Measurements from ENCODE around the gene CTRB2.
"Not testable (repeated sequence)": the region's sequence is repeated elsewhere in the genome, so short reads cannot be mapped to it uniquely, and the experiment has no call there.

The CTRB2 gene

DNA sequence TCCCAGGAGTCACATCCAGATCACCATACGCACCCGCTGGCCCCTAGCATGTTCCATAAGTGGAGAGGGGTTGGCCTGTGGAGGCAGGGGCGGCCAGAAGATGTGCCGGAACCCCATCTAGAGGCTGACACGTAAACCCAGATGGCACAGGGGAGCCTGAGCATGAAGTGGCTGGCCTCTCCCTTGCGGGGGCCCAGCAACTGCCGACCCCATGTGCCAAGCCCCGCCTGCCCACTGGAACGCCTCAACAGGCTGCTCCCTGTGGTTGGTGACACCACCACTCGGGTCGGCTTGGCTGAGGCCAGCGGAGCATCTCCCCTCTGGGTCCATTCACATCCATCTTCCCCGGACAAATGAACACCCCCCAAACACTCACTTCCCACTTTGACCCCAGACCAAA is 35.0 kb upstream of the CTRB2 start:
- DNase-seq = no peak

DNA sequence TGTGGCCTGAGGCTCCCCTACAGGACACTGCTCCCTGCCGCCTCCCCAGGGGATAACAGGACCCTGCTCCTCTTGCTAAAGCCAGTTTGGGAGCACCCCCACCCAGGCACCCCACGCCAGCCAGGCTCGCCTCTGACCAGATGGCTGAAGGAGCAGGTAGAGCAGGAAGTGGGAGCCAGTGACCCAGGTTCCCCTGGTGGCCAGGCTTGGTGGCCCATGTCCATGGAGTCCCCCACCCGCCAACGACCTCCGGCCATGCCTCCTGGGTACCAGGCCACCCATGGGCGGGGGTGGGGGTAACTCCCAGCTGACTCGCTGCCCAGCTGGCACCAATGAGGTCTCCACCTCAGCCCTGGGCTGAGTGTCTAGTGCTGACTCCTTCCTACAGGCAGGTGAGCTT is 34.5 kb upstream of the CTRB2 start:
- DNase-seq = no peak

DNA sequence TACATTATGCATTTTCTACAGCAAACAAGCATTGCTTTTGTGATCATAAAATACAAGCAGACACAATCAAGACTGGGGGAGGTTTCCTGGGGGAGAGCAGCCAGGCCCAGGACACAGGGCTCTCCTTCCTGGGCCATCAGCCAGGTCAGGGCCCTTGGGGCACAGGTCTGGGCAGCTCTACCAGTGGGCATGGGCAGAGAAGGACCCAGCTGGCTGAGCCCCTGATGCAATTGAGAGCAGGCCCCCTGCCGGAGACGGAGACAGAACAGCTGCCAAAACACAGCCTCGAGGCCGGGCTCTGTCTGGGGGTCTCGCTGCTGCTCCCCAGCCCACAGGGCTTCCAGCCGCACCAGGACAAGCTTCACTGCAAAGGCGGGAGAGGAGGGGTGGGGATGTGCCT is 33.7 kb upstream of the CTRB2 start:
- not testable (repeated sequence) for DNase-seq

DNA sequence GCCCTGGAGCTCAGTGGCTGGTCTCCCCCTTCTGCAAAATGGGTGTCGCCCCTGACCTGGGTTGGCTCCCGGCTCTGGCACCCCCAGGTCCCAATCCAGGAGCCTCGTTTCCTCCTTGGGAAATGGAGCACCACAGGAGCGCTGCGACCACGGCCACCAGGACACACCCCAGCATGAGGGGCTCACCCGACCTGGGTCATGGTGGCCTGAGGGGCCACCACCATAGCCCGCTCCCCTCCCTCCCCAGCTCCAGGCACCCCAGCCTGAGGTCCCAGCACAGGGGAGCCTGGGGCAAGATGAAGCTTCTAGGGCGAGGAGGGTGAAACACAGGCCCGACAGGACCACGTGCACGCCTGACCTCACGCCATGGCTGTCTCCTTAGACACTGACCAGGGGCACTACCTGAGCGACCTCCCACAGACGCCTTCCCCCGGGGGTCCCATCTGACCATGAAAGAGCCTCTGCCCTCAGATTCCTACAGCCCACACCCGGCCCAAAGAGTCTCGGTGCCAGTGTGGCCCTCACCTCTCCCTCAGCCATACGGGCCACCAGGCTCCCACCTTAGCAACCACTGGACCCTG is 32.7 kb upstream of the CTRB2 start:
- no peak for DNase-seq

DNA sequence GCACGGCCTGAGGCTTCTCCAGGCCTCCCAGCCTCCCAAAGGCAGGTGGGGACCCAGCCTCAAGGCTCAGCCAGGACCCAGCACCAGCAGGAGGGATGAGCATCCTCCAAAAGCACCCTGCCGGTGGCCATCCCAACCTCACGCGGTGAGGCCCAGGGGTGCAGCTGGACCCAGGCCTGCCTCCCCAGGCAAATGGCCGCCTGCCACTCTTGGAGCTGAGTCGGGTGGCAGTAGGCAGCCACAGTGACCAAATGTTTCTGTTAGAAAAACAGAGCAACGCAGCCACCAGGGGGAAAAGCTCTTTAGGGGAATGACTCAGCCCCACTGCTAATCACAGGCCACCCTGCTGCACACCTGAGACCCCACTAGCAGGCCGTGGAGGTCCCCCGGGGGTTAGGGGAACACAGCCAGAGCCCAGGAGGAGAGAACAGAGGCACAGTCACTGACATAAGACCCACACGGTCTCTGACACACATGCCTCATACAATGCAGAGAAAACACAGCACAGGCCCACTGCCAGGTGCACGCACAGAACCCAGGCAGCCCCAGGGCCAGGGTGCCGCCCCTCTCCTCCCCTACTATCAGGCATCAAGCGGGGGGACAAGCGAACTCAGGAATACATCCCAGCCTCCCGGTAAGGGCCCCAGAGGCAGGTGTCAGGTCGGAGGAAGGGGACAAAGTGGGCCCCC is 32.0 kb upstream of the CTRB2 start:
- no peak for DNase-seq

DNA sequence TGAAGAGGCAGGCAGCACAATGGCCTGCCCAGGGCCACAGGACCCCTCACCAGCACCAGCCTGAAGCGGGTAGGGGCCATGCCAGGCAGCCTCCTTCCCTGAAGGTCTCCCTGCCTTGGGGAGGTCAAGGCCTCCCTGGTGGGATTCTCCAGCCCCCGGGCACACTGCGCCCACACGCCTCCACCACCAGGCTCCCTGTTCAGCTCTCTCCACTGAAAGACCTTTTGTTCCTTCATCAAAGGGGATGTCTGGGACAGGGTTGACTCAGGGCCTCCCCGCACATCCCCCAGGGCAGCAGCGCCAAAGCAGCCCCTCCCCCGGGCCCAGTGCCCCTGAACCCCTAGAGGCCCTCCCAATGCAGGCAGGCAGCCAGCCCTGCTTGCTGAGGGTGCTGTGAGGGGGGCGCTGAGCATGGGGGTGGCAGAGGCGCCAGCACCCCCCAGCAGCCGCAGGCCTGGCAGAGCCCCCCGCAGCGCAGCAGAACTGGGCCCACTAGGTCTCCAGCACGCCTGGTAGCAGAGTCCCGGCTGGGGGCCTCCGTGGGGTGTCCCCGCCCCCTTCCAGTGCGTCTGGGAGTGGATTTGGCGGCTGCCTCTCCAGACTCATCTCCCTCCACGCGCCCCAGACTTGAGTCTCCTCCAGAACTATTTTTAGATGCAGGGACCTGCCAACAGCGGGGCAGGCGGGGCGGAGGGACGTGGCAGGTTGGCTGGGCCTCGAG is 31.3 kb upstream of the CTRB2 start:
- no peak for DNase-seq

DNA sequence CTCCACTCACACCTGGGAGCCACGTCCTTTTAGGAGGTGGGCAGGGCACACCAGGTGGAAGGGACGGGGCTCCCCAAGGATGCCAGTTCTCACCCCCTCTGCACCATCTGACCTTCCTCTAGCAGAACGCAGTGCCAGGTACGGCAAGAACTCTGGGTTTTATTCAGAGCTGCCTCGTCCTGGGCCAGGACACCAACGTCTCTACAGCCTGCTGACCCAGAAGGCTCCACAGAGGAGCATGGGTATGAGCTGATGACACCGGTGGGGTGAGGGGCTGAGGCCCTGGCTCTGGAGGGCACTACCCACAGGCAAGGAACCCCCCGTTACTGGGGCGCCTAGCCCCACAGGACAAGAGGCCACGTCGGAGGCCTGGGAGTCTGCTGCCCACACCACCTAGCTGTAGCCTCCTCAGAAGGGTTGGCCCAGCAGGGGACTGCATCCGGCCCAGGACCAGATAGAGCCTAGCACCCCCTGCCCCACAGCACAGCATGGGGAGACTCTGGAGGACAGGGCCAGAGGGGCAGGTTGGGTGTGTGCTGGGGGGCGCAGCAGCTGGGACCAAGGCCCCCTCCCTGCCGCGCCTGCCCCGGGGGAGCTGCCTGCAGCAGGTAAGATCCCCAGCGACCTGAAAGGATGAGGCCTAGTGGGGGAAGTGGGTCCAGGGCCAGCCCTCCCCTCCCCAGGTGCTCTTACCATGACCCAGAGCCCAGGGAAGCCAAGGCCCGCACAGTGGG is 30.6 kb upstream of the CTRB2 start:
- no peak for DNase-seq

DNA sequence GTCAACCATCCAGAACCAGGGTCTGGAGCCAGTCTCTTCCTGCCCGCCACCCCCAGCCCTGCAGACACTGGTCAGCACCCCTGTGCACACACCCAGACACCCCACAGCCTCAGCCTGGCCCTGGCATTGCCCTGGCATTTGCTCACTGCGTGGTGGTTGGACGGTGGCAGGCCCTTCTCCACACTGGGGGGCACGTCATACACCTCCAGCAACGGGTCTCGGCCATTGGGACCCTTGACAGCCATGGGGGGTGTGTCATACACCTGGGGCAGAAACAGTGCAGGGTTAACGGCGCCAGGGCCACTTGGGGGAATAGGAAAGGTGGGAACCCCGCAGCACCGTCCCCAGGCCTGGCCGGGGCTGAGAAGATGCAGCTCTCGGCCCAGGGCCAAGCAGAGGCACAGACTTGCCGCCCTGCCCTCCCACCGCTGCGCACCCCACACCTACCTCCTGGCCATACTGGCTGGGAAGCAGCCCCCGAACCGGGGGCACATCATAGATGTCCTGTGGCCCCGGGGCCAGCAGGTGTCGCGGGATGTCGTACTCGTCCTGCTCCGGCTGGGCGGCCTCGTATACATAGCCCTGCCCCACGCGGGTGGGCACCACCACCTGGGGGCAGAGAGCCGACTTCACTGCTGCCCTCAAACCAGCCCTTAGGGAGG is 29.9 kb upstream of the CTRB2 start:
- DNase-seq = no peak

DNA sequence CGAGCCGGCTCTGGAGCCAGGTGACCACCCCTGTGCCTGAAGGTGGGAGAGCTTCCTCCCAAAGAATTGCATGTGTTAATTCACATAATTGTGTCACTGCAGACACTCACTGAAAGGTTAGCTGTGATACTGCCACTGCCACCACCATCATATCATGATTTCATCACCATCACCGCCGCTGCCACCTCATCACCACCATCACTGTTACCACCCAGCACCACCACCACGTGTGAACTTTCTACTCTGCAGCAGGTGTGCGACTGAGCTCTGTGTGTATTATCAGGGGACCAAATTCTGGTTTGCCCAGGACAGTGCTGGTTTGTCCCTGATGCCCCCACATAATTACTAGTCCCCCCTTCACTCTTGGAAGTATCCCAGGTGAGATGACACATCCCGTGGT is 29.3 kb upstream of the CTRB2 start:
- no peak for DNase-seq

DNA sequence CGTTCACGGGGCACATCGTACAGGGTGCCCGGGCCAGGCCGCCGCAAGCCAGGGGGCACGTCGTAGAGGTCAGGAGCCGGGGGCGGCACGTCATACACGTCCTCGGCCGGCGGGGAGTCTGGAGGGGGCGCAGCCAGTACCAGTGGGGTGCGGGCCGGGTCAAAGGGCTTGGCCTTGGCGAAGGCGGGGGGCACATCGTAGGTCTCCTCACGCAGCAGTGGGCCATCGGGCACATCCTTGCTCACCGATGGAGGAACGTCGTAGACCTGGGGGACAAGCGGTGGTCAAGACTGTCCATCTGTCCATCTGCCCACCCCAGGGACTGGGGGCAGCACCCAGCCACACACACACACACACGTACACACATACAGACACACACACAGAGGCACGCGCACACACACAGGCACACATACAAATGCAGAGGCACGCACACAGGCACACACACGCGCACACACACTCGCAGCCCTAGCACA is 28.8 kb upstream of the CTRB2 start:
- no peak for DNase-seq

DNA sequence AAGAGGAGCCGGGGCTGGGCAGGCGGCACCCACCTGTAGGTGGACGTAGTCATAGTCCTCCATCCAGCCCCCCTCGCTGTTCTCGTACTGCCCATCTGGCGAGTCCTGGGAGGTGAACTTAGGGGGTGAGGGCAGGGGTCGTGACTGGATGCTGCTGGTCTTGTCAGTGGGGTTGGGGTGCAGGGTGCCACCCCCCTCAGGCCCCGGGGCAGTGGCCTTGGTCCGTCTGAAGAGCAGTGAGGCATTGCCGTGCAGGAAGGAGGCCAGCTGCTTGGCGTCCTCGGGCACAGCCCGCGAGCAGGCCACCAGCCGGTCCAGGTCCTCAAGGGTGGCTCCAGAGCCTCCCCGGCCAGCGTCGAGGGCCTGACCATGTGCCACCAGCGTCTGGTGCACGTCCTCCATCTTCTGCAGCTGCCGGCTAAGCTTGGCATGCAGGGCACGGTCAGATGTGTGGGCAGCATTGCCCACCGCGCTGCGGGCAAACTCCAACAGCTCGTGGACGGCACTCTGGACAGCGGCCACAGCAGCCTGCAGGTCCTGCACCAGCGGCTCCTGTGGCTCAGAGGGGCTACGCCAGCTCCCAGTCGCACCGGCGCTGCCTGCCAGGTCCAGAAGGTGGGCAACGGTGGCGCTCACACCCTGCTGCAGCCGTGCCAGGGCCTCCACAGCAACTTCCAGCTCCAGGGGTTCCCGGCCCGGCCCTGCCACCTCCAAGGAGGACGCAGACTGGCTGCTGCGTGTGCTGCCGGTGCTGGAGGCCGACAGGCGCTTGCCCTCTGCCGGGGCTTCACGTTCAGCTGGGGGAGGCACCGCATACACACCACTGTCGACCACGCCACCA is 28.1 kb upstream of the CTRB2 start:
- no peak for DNase-seq

DNA sequence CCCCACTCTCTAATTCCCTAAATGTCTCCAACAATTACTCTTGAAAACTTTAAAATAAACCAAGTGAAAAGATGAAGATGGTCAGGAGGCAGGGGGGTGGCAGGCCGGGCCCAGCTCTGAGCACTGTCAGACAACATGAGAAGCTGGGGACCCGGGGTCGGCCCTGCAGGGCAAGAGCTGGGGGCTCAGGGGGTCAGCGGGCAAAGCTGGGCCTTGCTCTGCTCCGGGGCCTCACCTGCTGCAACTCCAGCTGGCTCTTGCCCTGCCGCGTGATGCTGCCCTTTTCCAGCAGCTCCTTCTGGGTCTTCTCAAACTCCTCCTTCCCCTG is 26.6 kb upstream of the CTRB2 start:
- no peak for DNase-seq

DNA sequence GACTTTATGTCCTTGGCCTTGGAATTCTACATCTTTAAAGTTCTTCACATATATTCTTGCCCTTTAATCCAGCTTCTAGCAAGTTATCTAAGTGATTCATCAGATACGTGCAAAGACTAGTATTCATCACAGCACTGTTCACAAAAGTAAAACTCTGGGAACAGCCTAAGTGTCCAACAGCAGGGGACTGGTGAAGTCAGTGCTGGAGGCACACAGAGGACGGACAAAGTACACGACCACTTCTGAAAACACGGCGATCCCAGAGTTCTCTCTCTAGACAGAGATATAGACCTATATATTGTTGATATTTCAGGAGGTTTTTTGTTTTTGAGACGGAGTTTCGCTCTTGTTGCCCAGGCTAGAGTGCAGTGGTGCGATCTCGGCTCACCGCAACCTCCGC is 24.6 kb upstream of the CTRB2 start:
- DNase-seq = no peak

DNA sequence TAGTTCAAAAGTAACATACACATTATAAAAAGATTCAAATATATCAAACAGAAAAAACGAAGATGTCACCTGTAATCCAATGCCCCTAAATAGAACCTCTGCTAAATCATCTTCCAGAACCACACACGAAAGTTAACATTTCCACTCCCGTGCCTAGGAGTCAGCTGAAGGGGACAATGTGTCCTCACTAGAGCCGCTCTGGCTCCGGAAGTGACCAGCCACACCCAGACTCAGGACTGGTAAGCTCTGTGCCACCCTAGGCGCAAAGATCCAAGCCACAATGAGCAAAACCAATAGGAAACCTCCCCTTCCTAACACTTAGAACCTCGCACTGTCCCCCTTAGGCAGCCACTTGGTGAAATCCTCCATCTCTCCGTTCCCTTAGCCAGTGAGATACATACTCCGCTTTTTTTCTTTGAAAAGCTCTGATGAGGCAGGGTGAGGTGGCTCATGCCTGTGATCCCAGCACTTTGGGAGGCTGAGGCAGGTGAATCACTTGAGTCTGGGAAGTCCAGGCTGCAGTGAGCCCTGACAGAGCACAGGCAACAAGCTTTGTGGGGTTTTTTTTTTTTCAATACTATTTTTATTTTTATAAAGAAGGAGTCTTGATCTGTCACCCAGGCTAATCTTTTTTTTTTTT is 23.6 kb upstream of the CTRB2 start:
- DNase-seq = no peak

DNA sequence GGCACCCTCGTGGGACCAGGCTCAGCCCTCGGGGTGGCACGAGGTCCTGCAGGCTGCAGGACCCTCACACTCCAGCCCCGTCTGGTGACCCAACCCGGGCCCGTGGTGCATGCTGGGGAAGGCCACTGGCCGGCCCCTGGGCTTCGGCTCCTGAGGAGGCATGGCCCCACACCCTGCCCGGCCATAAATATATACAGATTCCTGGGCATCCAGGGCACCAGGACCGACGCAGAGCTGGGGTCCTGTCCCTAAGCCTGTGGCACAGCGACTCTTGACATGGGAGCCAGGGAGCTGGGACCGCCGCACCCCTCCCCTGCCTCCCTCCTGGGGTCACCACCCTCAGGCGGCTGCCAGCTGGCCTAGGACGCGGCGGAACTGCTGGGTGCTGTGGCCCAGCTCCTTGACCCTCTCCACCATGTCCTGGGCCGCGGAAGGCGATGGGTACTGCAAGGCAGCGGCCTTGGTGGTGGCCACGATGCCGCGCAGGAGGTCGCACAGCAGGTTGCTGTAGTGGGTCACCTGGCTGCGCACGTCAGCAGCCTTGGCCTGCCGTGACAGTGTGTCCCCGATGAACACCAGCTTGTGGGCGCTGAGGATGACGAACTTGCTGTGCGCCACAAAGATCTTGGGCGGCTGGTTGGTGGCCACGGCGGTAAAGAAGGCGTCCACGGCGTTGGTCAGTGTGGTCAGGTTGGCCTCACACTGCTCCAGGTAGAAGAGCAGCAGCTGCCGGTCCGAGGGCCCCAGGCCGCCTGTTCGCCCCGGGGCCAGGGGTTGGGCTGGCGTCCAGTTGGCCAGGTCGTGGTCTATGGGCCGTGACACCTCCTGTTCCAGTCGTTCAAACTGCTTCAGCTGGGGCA is 22.4 kb upstream of the CTRB2 start:
- DNase-seq = no peak

DNA sequence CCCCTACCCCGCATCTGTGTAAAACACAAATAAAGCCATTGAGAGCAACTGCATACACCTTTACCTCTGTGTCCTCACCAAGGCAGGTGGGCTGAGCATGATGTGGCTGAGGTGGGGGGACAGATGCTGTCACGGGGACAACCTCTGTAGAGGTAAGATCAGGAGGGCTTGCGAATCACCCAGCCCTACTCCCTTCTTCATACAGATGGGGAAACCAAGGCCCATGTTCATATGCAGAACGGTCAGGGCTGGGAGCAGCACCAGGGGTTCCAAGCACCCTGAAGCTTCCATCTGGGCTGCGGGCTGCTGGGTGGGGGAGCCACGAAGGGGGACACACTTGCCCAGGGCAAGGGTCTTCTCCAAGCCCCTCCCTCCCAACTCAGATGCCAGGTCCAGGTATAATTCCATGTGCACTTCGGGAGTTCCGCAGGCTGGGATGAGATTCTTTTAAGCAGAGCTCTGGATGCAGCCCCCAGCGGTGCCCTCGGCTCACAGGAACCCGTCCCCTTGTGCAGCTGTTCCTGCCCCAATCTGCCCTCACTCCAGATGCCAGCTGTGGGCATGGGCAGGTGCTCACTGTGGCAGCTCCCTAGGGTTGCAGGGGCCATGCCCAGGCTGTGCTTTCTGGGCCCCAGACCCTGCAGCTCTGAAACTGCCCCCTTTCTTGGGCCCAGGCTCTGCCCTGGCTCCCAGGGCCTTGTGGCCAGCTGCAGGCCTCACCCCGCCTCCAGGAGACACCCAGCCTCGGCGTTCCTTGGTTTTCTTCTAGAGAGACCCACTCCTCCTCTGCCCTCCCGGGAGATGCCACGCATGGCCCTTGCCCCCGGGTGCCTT is 21.4 kb upstream of the CTRB2 start:
- DNase-seq = no peak

DNA sequence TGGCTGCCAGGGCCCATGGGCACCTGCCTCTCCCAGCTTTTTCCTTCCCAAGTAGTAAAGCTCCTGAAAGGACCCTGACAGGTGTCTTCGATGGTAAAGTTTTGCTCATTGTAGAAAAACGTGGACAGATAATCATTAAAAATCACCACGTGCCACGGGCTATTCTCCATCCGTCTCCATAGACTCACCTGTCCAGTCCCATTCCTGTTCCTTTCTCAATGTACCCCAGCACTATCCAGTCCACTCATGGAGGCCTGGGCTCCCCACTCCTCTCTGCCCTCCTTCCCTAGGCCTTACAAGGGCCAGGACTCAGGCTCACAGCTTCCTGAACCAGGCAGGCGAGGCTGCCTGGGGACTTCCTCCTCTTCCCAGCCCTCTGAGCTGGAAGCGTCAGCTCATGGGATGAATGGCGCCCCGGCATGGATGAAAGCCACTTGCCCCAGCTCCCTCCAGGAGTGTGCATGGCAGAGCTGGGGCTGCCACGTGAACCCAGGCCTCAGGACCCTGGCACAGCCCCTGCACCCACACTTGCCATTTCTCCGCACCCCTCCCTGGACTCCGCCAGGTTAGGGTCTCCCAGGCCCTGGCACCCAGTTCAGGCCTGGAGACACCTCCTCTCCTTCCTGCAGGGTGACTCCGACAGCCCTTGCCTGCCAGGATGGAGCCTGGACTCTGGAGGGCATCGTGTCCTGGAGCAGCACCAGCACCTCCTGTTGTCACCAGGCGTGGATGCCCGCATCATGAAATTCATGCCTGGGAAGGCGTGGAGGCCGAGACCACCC is 20.6 kb upstream of the CTRB2 start:
- DNase-seq = no peak

DNA sequence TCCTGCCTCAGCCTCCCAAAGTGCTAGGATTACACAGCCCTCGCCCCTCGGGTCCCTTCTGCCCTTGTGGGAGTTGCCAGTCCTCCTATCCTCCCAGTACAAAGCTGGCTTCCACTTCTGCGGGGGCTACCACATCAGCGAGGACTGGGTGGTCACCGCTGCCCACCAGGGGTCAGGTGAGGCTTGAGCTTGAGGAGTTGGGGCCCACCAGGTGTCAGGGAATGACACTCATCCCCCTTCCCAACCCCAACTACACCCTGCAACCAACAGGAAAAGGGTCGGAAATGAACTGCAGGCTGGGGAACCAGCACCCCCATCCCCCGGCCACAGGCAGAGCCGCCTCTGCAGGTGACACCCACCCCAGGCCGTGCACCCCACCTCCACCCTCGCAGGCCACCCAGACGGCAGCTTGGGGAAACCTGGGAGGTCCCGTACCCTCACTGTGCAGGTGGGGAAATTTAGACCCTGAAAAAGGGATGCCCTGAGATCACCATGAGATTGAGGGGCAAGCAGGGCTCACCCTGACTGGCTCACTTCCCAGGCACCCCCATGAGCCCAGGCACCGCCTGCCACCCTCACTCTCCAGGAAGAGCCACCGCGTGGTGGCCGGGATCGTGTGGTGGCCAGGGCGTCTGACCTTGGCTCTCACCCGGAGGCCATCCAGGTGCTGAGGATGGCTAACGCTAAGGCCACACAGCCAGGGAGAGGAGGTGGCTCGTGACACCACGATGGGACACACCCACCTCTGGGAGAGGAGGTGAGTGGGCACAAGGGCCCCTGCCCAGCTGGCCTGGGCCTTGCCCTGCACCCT is 19.8 kb upstream of the CTRB2 start:
- DNase-seq = no peak
